Sigmoid colon (tissue), 4 donors: ENCODE measurements around the gene MRGPRX3.

Experiments used
- POLR2A ChIP-seq, 2 donors: fragments of 450-650 bp; IDR thresholded peaks; one replicate each; pipeline ENCODE4 v1.6.1; 2016; ENCODE audit warnings: antibody characterized with exemption in 2 of 2, mild to moderate bottlenecking in 2 of 2, moderate library complexity in 2 of 2
- POLR2AphosphoS5 ChIP-seq, 4 donors: sonication (generic); formaldehyde crosslinking; IDR thresholded peaks; one replicate each; pipeline ENCODE4 v1.6.1; 2017; ENCODE audit warnings: antibody characterized with exemption in 4 of 4
- TF ChIP-seq, protein P1 (sequence below), 4 experiments: fragments of 450-650 bp in 3 of 4; fragments of 200-600 bp in 1 of 4; IDR thresholded peaks; one replicate each; pipeline ENCODE4 v1.5.1; 2016 to 2019; ENCODE audit warnings: antibody characterized with exemption in 4 of 4, mild to moderate bottlenecking in 3 of 4, moderate library complexity in 2 of 4

DNA sequence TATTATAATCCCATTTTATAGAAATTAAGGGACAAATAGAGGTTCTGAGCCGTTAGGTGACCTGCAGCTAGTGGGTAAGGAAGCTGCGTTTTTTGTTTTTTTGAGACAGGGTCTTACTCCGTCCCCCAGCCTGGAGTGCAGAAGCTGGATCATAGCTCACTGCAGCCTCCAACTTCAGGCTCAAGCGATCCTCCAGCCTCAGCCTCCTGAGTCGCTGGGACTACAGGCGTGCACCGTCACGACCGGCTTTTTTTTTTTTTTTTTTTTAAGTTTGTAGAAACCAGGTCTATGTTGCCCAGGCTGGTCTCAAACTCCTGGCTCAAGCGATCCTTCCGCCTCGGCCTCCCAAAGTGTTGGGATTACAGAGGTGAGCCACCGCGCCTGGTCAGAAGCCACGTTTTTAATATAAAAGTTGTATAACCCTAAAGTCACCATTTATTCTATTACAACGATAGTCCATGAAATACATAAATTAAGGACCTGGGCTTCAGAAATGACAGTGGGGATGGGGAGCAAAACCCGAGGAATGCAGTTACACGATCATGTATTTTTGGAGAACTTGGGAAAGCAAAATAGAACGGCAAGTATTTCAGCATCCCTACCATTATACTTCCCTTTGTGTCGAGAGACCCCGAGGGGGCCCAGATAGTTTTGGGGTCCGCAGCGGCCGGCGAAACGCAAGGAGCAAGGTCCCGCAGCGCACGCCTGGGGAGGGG lies 27.1 kb upstream of the MRGPRX3 start:
- TF ChIP-seq, protein P1, sequence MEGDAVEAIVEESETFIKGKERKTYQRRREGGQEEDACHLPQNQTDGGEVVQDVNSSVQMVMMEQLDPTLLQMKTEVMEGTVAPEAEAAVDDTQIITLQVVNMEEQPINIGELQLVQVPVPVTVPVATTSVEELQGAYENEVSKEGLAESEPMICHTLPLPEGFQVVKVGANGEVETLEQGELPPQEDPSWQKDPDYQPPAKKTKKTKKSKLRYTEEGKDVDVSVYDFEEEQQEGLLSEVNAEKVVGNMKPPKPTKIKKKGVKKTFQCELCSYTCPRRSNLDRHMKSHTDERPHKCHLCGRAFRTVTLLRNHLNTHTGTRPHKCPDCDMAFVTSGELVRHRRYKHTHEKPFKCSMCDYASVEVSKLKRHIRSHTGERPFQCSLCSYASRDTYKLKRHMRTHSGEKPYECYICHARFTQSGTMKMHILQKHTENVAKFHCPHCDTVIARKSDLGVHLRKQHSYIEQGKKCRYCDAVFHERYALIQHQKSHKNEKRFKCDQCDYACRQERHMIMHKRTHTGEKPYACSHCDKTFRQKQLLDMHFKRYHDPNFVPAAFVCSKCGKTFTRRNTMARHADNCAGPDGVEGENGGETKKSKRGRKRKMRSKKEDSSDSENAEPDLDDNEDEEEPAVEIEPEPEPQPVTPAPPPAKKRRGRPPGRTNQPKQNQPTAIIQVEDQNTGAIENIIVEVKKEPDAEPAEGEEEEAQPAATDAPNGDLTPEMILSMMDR (IDR thresholded peaks at IDR 0.05), result no peak
- no peak for TF ChIP-seq POLR2A (IDR thresholded peaks at IDR 0.05)
- TF ChIP-seq POLR2AphosphoS5 (IDR thresholded peaks at IDR 0.05), result no peak
